K562 (cell line): Measurements from ENCODE around the gene AGRN. TPM values are rescaled to one million over a fixed set of nuclear protein-coding genes. Genes with fewer than 3 reads are reported as not detected.

ENCODE experiments used
- BCOR ChIP-seq: fragments of 450-650 bp; IDR thresholded peaks from 2 replicates; pipeline ENCODE4 v1.6.1; 2016
- BRCA1 ChIP-seq, 2 experiments: fragments of 450-650 bp in 1 of 2; sonication (generic) in 1 of 2; formaldehyde crosslinking in 1 of 2; IDR thresholded peaks; 2 replicates each; pipeline versions ENCODE4 v1.5.0 to v1.6.1; 2017 to 2020; ENCODE audit warnings: mild to moderate bottlenecking in 1 of 2, missing genetic modification reagents in 1 of 2
- CHD1 ChIP-seq: fragments of 200-600 bp; sonication (generic); IDR thresholded peaks from one replicate; pipeline ENCODE4 v1.6.1; 2012; ENCODE audit warnings: mild to moderate bottlenecking, moderate library complexity, low read length, inconsistent platforms
- E2F3 ChIP-seq: fragments of 250-450 bp; sonication (Bioruptor Pico); IDR thresholded peaks from 2 replicates; pipeline ENCODE4 v1.4.0; 2020; ENCODE audit warnings: mild to moderate bottlenecking
- ESRRA ChIP-seq: fragments of 450-650 bp; IDR thresholded peaks from 2 replicates; pipeline ENCODE4 v1.6.1; 2014; ENCODE audit warnings: low read depth, mild to moderate bottlenecking, moderate library complexity, borderline replicate concordance
- FOXA1 ChIP-seq: fragments of 450-650 bp; IDR thresholded peaks from 2 replicates; pipeline ENCODE4 v1.6.1; 2016; ENCODE audit warnings: mild to moderate bottlenecking, borderline replicate concordance
- GTF2A2 ChIP-seq: IDR thresholded peaks from 2 replicates; pipeline ENCODE4 v1.6.1; 2016; ENCODE audit warnings: mild to moderate bottlenecking, missing genetic modification characterization, missing compliant biosample characterization
- MCM3 ChIP-seq: fragments of 450-650 bp; IDR thresholded peaks from 2 replicates; pipeline ENCODE4 v1.6.1; 2016
- MIER1 ChIP-seq: fragments of 450-650 bp; IDR thresholded peaks from 2 replicates; pipeline ENCODE4 v1.6.1; 2016; ENCODE audit warnings: antibody characterized with exemption, mild to moderate bottlenecking, low read depth
- NR2F6 ChIP-seq: fragments of 450-650 bp; formaldehyde crosslinking; IDR thresholded peaks from 2 replicates; pipeline ENCODE4 v1.4.0; 2020; ENCODE audit warnings: mild to moderate bottlenecking
- POLR2A ChIP-seq: fragments of 450-650 bp; conservative IDR thresholded peaks from 2 replicates; pipeline ENCODE4 v1.6.1; 2016
- RBM17 ChIP-seq: fragments of 200-400 bp; formaldehyde crosslinking; IDR thresholded peaks from 2 replicates; pipeline ENCODE4 v1.6.1; 2017; ENCODE audit warnings: low read depth, mild to moderate bottlenecking, low read length, borderline replicate concordance
- RFX5 ChIP-seq: IDR thresholded peaks from 2 replicates; pipeline ENCODE4 v1.6.1; 2011; ENCODE audit warnings: low read depth, mild to moderate bottlenecking, improper control_type of control experiment, low read length
- TBP ChIP-seq: optimal IDR thresholded peaks from 2 replicates; pipeline ENCODE3; 2011; ENCODE audit warnings: low read depth, low read length, improper control_type of control experiment
- ZBTB8A ChIP-seq: fragments of 450-650 bp; IDR thresholded peaks from 2 replicates; pipeline ENCODE4 v1.6.1; 2018; ENCODE audit warnings: mild to moderate bottlenecking, moderate library complexity; ENCODE audit not compliant: partially characterized antibody
- ZEB2 ChIP-seq: fragments of 450-650 bp; IDR thresholded peaks from 2 replicates; pipeline ENCODE4 v1.6.1; 2016
- ZKSCAN1 ChIP-seq: fragments of 150-350 bp; IDR thresholded peaks from 2 replicates; pipeline ENCODE4 v1.6.1; 2016; ENCODE audit warnings: low read depth, low read length
- ZNF12 ChIP-seq: sonication (generic); formaldehyde crosslinking; IDR thresholded peaks from 2 replicates; pipeline ENCODE4 v1.4.0; 2020; ENCODE audit warnings: mild to moderate bottlenecking, missing genetic modification reagents
- ZNF121 ChIP-seq: sonication (generic); formaldehyde crosslinking; conservative IDR thresholded peaks from 2 replicates; pipeline ENCODE4 v1.8.0; 2022; ENCODE audit warnings: missing genetic modification reagents
- ZNF124 ChIP-seq: sonication (generic); formaldehyde crosslinking; IDR thresholded peaks from 2 replicates; pipeline ENCODE4 v1.8.1; 2022; ENCODE audit warnings: missing genetic modification reagents
- ZNF146 ChIP-seq: IDR thresholded peaks from one replicate; pipeline ENCODE4 v1.6.1; 2018; ENCODE audit warnings: missing compliant biosample characterization; ENCODE audit not compliant: unreplicated experiment
- ZNF408 ChIP-seq: fragments of 250-450 bp; sonication (Bioruptor Pico); IDR thresholded peaks from 2 replicates; pipeline ENCODE4 v1.4.0; 2020; ENCODE audit warnings: low read depth, mild to moderate bottlenecking, moderate library complexity
- ZNF41 ChIP-seq: fragments of 250-450 bp; sonication (Bioruptor Pico); conservative IDR thresholded peaks from 2 replicates; pipeline ENCODE4 v1.4.0; 2020; ENCODE audit warnings: mild to moderate bottlenecking
- ZNF431 ChIP-seq: sonication (generic); formaldehyde crosslinking; IDR thresholded peaks from 2 replicates; pipeline ENCODE4 v1.8.0; 2022; ENCODE audit warnings: mild to moderate bottlenecking, missing genetic modification reagents
- ZNF586 ChIP-seq: fragments of 450-650 bp; formaldehyde crosslinking; conservative IDR thresholded peaks from 2 replicates; pipeline ENCODE4 v1.4.0; 2020; ENCODE audit warnings: mild to moderate bottlenecking, moderate library complexity
- polyA plus RNA-seq, 8 experiments: library from polyadenylated mRNA; depleted of rRNA in 4 of 8; stranded (reverse) in 5 of 8; unstranded in 3 of 8; fragments of >200 nt; fragmentation: Nextera tagmentation in 2 of 8; fragmentation: Illumina TruSeq in 1 of 8; extraction: Ambion mirVana in 2 of 8; extraction: Trizol in 1 of 8; gene quantifications; 2 replicates each; pipeline versions ENCODE4 v1.2.1 to v1.2.3, GENCODE V29; 2011 to 2014; ENCODE audit warnings: inconsistent platforms in 1 of 8, missing spikeins in 1 of 8
- total RNA-seq, 7 experiments: library from RNA; depleted of rRNA in 6 of 7; stranded (reverse); fragments of >200 nt in 6 of 7; fragmentation: Illumina TruSeq in 2 of 7; extraction: Trizol in 2 of 7; gene quantifications; 2 replicates each; pipeline versions ENCODE4 v1.2.1 to v1.2.3, GENCODE V29; 2011 to 2021; ENCODE audit warnings: low replicate concordance in 1 of 7
- TF ChIP-seq, protein P1 (sequence below): fragments of 250-450 bp; sonication (Bioruptor Pico); IDR thresholded peaks from 2 replicates; pipeline ENCODE4 v1.9.0; 2021; ENCODE audit warnings: mild to moderate bottlenecking
- TF ChIP-seq, protein P2 (sequence below): fragments of 450-650 bp; IDR thresholded peaks from 2 replicates; pipeline ENCODE4 v1.6.1; 2016; ENCODE audit warnings: antibody characterized with exemption
- TF ChIP-seq, protein P3 (sequence below): fragments of 250-450 bp; sonication (Bioruptor Pico); IDR thresholded peaks from 2 replicates; pipeline ENCODE4 v1.8.0; 2022; ENCODE audit warnings: moderate library complexity, mild to moderate bottlenecking, inconsistent platforms
- TF ChIP-seq, protein P4 (sequence below): fragments of 250-450 bp; sonication (Bioruptor Pico); IDR thresholded peaks from 2 replicates; pipeline ENCODE4 v1.5.0; 2021

Gene AGRN
- total and polyA plus RNA-seq, 9 of the 15 experiments (the other 6 are each of a cell fraction or from before 2014, with no cell fraction given), result 0.04 to 111 (median 18.1) TPM

DNA sequence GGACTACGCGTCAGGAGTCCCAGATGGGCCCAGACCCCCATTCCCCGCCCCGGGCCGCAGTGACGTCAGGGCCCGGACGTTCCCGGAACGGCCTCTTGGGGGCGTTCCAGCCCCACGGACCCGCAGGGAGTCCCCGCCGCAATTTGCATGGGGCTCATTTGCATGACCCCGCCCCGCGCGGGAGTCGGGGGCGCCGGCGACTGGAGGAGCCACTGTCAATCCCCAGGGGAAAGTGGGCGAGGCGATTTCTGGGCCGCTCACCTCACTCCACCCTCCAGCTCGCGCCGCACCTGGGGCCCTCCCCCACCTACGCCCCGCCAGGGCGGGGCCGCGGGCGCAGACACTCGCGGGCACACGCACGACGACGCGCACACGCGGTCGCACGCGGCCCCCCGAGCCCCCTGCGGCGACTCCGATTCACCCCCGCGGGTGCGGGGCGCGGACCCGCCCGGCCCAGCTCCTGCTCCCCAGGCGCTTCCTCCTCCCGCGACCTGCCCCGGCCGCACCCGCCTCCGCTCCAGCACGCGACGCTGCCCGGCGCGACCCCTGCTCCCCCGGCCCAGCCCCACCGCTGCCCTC lies 13.2 kb downstream of the AGRN start (continued):
- TF ChIP-seq GTF2A2, result no peak
- no peak for TF ChIP-seq POLR2A
- no peak for TF ChIP-seq CHD1
- TF ChIP-seq FOXA1, result no peak
- TF ChIP-seq ZNF586 (CRISPR knock-in tag), result no peak
- TF ChIP-seq ZNF121 (CRISPR knock-in tag), result no peak
- TF ChIP-seq ZEB2, result no peak
- TF ChIP-seq ZNF41 (CRISPR knock-in tag), result no peak
- TF ChIP-seq NR2F6 (CRISPR knock-in tag), result no peak
- TF ChIP-seq, protein P1, sequence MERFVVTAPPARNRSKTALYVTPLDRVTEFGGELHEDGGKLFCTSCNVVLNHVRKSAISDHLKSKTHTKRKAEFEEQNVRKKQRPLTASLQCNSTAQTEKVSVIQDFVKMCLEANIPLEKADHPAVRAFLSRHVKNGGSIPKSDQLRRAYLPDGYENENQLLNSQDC, result no peak
- 0 out of 2 replicates have a peak, but pooled peaks have one; percentile 28 for TF ChIP-seq ESRRA
- 0 out of 2 replicates have a peak, but pooled peaks have one; percentile 27 for TF ChIP-seq E2F3
- TF ChIP-seq MIER1, result no peak
- 0 out of 2 replicates have a peak, but pooled peaks have one; percentile 31 for TF ChIP-seq ZNF431 (CRISPR knock-in tag)
- TF ChIP-seq ZBTB8A, result no peak
- TF ChIP-seq, protein P2, sequence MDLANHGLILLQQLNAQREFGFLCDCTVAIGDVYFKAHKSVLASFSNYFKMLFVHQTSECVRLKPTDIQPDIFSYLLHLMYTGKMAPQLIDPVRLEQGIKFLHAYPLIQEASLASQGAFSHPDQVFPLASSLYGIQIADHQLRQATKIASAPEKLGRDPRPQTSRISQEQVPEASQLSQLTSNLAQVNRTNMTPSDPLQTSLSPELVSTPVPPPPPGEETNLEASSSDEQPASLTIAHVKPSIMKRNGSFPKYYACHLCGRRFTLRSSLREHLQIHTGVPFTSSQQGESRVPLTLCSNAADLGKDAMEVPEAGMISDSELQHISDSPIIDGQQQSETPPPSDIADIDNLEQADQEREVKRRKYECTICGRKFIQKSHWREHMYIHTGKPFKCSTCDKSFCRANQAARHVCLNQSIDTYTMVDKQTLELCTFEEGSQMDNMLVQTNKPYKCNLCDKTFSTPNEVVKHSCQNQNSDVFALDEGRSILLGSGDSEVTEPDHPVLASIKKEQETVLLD, result no peak
- TF ChIP-seq RFX5, result no peak
- TF ChIP-seq ZNF12, result no peak
- no peak for TF ChIP-seq BCOR
- no peak for TF ChIP-seq RBM17
- TF ChIP-seq, protein P3, sequence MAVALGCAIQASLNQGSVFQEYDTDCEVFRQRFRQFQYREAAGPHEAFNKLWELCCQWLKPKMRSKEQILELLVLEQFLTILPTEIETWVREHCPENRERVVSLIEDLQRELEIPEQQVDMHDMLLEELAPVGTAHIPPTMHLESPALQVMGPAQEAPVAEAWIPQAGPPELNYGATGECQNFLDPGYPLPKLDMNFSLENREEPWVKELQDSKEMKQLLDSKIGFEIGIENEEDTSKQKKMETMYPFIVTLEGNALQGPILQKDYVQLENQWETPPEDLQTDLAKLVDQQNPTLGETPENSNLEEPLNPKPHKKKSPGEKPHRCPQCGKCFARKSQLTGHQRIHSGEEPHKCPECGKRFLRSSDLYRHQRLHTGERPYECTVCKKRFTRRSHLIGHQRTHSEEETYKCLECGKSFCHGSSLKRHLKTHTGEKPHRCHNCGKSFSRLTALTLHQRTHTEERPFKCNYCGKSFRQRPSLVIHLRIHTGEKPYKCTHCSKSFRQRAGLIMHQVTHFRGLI (CRISPR knock-in tag), result no peak
- no peak for TF ChIP-seq ZNF146 (CRISPR knock-in tag)
- no peak for TF ChIP-seq BRCA1 (IDR thresholded peaks at IDR 0.05)
- no peak for TF ChIP-seq BRCA1 (CRISPR knock-in tag; IDR thresholded peaks at IDR 0.05)
- TF ChIP-seq, protein P4, sequence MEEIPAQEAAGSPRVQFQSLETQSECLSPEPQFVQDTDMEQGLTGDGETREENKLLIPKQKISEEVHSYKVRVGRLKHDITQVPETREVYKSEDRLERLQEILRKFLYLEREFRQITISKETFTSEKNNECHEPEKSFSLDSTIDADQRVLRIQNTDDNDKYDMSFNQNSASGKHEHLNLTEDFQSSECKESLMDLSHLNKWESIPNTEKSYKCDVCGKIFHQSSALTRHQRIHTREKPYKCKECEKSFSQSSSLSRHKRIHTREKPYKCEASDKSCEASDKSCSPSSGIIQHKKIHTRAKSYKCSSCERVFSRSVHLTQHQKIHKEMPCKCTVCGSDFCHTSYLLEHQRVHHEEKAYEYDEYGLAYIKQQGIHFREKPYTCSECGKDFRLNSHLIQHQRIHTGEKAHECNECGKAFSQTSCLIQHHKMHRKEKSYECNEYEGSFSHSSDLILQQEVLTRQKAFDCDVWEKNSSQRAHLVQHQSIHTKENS (CRISPR knock-in tag), result no peak
- no peak for TF ChIP-seq MCM3
- no peak for TF ChIP-seq ZNF124 (CRISPR knock-in tag)
- no peak for TF ChIP-seq TBP
- no peak for TF ChIP-seq ZNF408 (CRISPR knock-in tag)
- TF ChIP-seq ZKSCAN1, result 0 out of 2 replicates have a peak, but pooled peaks have one; percentile 13
